Naive thymus-derived CD4-positive, alpha-beta T cell (primary cell): Measurements from ENCODE around the gene OSBPL7. TPM values are rescaled to one million over a fixed set of nuclear protein-coding genes. Genes with fewer than 3 reads are reported as not detected.

Experiments
- ATAC-seq: fragments of 150-1000 bp; cut with Tn5 transposase; 2 replicates; pipeline ENCODE4 v1.10.0; 2021; ENCODE audit warnings: mild to moderate bottlenecking, moderate library complexity
- CTCF ChIA-PET: fragments of 350-600 bp; sonication (Branson Sonifier 250); formaldehyde crosslinking; loops from one replicate; lab custom pipeline; 2021; ENCODE audit warnings: antibody characterized with exemption; lab: Charles Lee
- POLR2A ChIA-PET: fragments of 350-600 bp; sonication (Branson Sonifier 250); formaldehyde crosslinking; loops from one replicate; lab custom pipeline; 2021; ENCODE audit warnings: antibody characterized with exemption, inconsistent platforms; lab: Charles Lee
- DNase-seq, 9 donors: peaks; one replicate each; pipeline versions ENCODE4 v3.0.0 to v3.0.0-alpha.2; 2020 to 2022; ENCODE audit warnings: mixed read lengths in 1 of 9
- H3K27ac ChIP-seq: one replicate; pipeline ENCODE4 v1.7.0; 2013; ENCODE audit warnings: mild to moderate bottlenecking, low read depth, low read length, moderate library complexity
- H3K27me3 ChIP-seq, 2 donors: one replicate each; pipeline ENCODE4 v1.7.0; 2013; ENCODE audit warnings: low read length in 2 of 2, mild to moderate bottlenecking in 2 of 2, moderate library complexity in 2 of 2; ENCODE audit not compliant: control insufficient read depth in 2 of 2, insufficient read depth in 2 of 2
- H3K36me3 ChIP-seq, 3 experiments: 1 replicate in 2 of 3; 2 replicates in 1 of 3; pipeline ENCODE4 v1.7.0; 2013; ENCODE audit warnings: low read length in 3 of 3, mild to moderate bottlenecking in 3 of 3, moderate library complexity in 1 of 3; ENCODE audit not compliant: insufficient read depth in 3 of 3, control insufficient read depth in 2 of 3
- H3K4me1 ChIP-seq, 2 donors: one replicate each; pipeline ENCODE4 v1.7.0; 2013; ENCODE audit warnings: low read length in 2 of 2, mild to moderate bottlenecking in 2 of 2, moderate library complexity in 1 of 2; ENCODE audit not compliant: control insufficient read depth in 2 of 2, insufficient read depth in 2 of 2
- H3K4me3 ChIP-seq: 2 replicates; pipeline ENCODE4 v1.7.0; 2013; ENCODE audit warnings: mild to moderate bottlenecking, low read length
- H3K9me3 ChIP-seq, 3 experiments: 1 replicate in 2 of 3; 2 replicates in 1 of 3; pipeline ENCODE4 v1.7.0; 2013; ENCODE audit warnings: low read length in 3 of 3; ENCODE audit not compliant: control insufficient read depth in 2 of 3
- H3K27ac Mint-ChIP-seq, 9 donors: one replicate each; pipeline ENCODE4 v1.8.0; 2020 to 2022; ENCODE audit warnings: mixed read lengths in 9 of 9, mild to moderate bottlenecking in 8 of 9, moderate library complexity in 5 of 9, inconsistent platforms in 2 of 9
- H3K27me3 Mint-ChIP-seq, 5 donors: one replicate each; pipeline ENCODE4 v1.8.0; 2021 to 2022; ENCODE audit warnings: mixed read lengths in 5 of 5, mild to moderate bottlenecking in 1 of 5
- H3K36me3 Mint-ChIP-seq, 5 donors: one replicate each; pipeline ENCODE4 v1.8.0; 2020 to 2022; ENCODE audit warnings: mixed read lengths in 5 of 5, mild to moderate bottlenecking in 3 of 5, inconsistent platforms in 1 of 5
- H3K4me1 Mint-ChIP-seq, 7 donors: one replicate each; pipeline ENCODE4 v1.8.0; 2020 to 2022; ENCODE audit warnings: mixed read lengths in 7 of 7, mild to moderate bottlenecking in 3 of 7, inconsistent platforms in 1 of 7
- H3K4me3 Mint-ChIP-seq, 10 donors: one replicate each; pipeline ENCODE4 v1.8.0; 2020 to 2022; ENCODE audit warnings: mild to moderate bottlenecking in 10 of 10, mixed read lengths in 10 of 10, moderate library complexity in 6 of 10, inconsistent platforms in 2 of 10
- H3K9me3 Mint-ChIP-seq, 11 donors: one replicate each; pipeline ENCODE4 v1.8.0; 2020 to 2022; ENCODE audit warnings: mixed read lengths in 11 of 11, mild to moderate bottlenecking in 4 of 11, inconsistent platforms in 1 of 11, moderate library complexity in 1 of 11
- intact Hi-C, 2 donors: fragments of 100-400 bp; cut with micrococcal nuclease; formaldehyde crosslinking; loops; one replicate each; pipeline ENCODE4 v1.15.1; 2023
- polyA plus RNA-seq, 2 donors: library from polyadenylated mRNA; unstranded; fragments of 300-500 nt; fragmentation: Illumina TruSeq; gene quantifications; one replicate each; pipeline ENCODE4 v1.2.3, GENCODE V29; 2021
- total RNA-seq, 6 experiments: library from RNA in 5 of 6; stranded (reverse) in 5 of 6; gene quantifications; 1 replicate in 5 of 6; 2 replicates in 1 of 6; pipeline ENCODE4 v1.2.3 and lab custom pipeline; 2021 to 2026

OSBPL7 gene
- total and polyA plus RNA-seq, 7 experiments from 2014 or later, result 4.0 to 46.1 (median 39.7) TPM

DNA sequence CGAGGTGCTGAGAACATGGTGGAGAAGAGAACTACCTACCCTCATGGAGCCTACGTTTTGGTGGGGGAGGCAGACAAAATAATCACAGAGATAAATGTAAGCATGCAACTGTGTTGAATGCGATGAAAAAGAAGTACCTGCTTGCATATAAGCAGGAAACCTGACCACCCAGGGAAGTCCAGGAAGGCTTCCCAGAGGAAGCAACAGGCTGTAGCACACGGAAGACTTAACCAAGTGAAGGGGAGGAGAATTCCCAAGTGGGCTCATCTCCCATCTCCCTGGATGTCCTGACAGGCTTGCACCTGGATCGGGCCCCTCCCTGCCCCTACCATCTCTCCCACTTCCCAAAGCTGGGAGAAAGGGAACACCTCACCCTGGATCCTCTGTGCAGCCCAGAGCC lies 17.5 kb upstream of the OSBPL7 start:
- intact Hi-C loops, result no loop called here
- Mint-ChIP-seq H3K27me3 (peaks cover 0 to 5% (median 0%) of the 10 kb centered on the region in 5 donors), H3K36me3 (peaks cover 0 to 12% (median 2%) of the 10 kb centered on the region in 5 donors), H3K27ac (peak overlapping the region in 1 of 9 donors; percentile 36), H3K4me1 (peaks cover 23 to 68% (median 57%) of the 10 kb centered on the region in 7 donors), H3K9me3 (peaks cover 0 to 2% (median 0%) of the 10 kb centered on the region in 11 donors), H3K4me3 (peak overlapping the region in 3 of 10 donors; percentile 12 to 96 (median 64))
- ATAC-seq (no peak), DNase-seq (no peak)
- H3K36me3 ChIP-seq, result peaks cover 0 to 24% (median 0%) of the 10 kb centered on the region in 3 experiments
- H3K4me1 ChIP-seq, result peaks cover 19 to 37% of the 10 kb centered on the region in 2 donors
- no peak overlapping the region for H3K4me3 ChIP-seq
- H3K27me3 ChIP-seq, result no peaks in the 10 kb centered on the region
- ChIA-PET CTCF (interaction anchor here (11.5 kb wide), 1 partner anchor 50 kb away, joined by 290 read pairs; the partner anchor contains the start of gene SP2), POLR2A (interaction anchor here (5.0 kb wide), 1 partner anchor 57 kb away, joined by 41 read pairs; the partner anchor contains the start of gene SP2)
- H3K27ac ChIP-seq, result no peak overlapping the region
- no peaks in the 10 kb centered on the region for H3K9me3 ChIP-seq

DNA sequence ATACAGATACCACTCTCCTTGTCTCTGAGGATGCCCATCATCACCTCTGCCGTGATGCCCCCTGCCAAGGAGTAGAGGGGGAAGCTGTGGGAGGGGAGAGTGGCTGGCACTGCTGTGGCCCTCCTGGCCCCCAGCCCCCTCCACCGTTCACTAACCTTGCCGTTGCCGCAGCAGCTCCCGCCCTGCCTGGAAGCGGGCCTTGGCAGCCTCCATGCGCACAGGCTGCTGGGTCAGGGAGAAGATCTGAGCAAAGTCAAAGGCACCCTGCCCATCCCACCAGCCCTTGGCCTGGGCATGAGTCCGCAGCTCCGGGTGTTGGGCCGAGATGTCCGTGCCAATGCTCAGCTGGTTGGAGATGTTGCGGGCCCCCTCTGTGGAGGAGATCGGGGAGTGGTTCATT lies 17.0 kb upstream of the OSBPL7 start:
- peaks cover 0 to 2% (median 0%) of the 10 kb centered on the region in 11 donors for H3K9me3 Mint-ChIP-seq
- no peaks in the 10 kb centered on the region for H3K9me3 ChIP-seq
- H3K4me3 ChIP-seq, result no peak overlapping the region
- H3K27me3 ChIP-seq, result no peaks in the 10 kb centered on the region
- no peak for ATAC-seq
- H3K4me3 Mint-ChIP-seq, result peak overlapping the region in 1 of 10 donors; percentile 18
- peaks cover 0 to 24% (median 0%) of the 10 kb centered on the region in 3 experiments for H3K36me3 ChIP-seq
- H3K27ac Mint-ChIP-seq, result no peak overlapping the region
- POLR2A ChIA-PET, result interaction anchor here (5.0 kb wide), 1 partner anchor 57 kb away, joined by 41 read pairs; the partner anchor contains the start of gene SP2
- H3K27me3 Mint-ChIP-seq, result peaks cover 0 to 5% (median 0%) of the 10 kb centered on the region in 5 donors
- peaks cover 25 to 73% (median 60%) of the 10 kb centered on the region in 7 donors for H3K4me1 Mint-ChIP-seq
- peaks cover 19 to 41% of the 10 kb centered on the region in 2 donors for H3K4me1 ChIP-seq
- no peak overlapping the region for H3K27ac ChIP-seq
- CTCF ChIA-PET, result interaction anchor here (11.5 kb wide), 1 partner anchor 50 kb away, joined by 290 read pairs; the partner anchor contains the start of gene SP2
- peaks cover 0 to 12% (median 2%) of the 10 kb centered on the region in 5 donors for H3K36me3 Mint-ChIP-seq
- intact Hi-C loops, result no loop called here
- DNase-seq, result no peak

- ChIA-PET CTCF (interaction anchor here (0.7 to 1.3 kb wide), 5 partner anchors 9 to 106 kb away, joined by 3 to 4 read pairs (median 3); no protein-coding TSS in a partner anchor), POLR2A (interaction anchor here (1.2 kb wide), 1 partner anchor 57 kb away, joined by 6 read pairs; no protein-coding TSS in a partner anchor)
- H3K9me3 ChIP-seq, result no peaks in the 10 kb centered on the region
- Mint-ChIP-seq H3K4me3 (peak overlapping the region in 3 of 10 donors; percentile 29 to 70 (median 33)), H3K9me3 (peaks cover 0 to 2% (median 0%) of the 10 kb centered on the region in 11 donors), H3K27me3 (no peaks in the 10 kb centered on the region), H3K4me1 (peaks cover 24 to 75% (median 63%) of the 10 kb centered on the region in 7 donors), H3K36me3 (peaks cover 0 to 12% (median 2%) of the 10 kb centered on the region in 5 donors), H3K27ac (peak overlapping the region in 3 of 9 donors; percentile 10 to 83 (median 26))
- DNase-seq (no peak), ATAC-seq (no peak)
- intact Hi-C loops, result no loop called here
- no peak overlapping the region for H3K27ac ChIP-seq
- peaks cover 19 to 38% of the 10 kb centered on the region in 2 donors for H3K4me1 ChIP-seq
- no peaks in the 10 kb centered on the region for H3K27me3 ChIP-seq
- H3K4me3 ChIP-seq, result no peak overlapping the region
- H3K36me3 ChIP-seq, result peaks cover 0 to 24% (median 0%) of the 10 kb centered on the region in 3 experiments
These were observed 15.9 kb upstream of the OSBPL7 start for GRCh38 chr17:47837401-47838039.

- Histone ChIP-seq H3K27me3 (no peaks in the 10 kb centered on the region), H3K27ac (no peak overlapping the region), H3K4me3 (no peak overlapping the region), H3K36me3 (peaks cover 0 to 24% (median 0%) of the 10 kb centered on the region in 3 experiments), H3K9me3 (no peaks in the 10 kb centered on the region), H3K4me1 (peaks cover 18 to 36% of the 10 kb centered on the region in 2 donors)
- DNase-seq (no peak), ATAC-seq (no peak)
- peaks cover 0 to 2% (median 0%) of the 10 kb centered on the region in 11 donors for H3K9me3 Mint-ChIP-seq
- no peak overlapping the region for H3K4me3 Mint-ChIP-seq
- ChIA-PET POLR2A (interaction anchor here (0.6 to 3.1 kb wide), 2 partner anchors 59 to 92 kb away, joined by 4 to 20 read pairs; partner anchors contain the start of gene SP2), CTCF (interaction anchor here (0.7 to 1.3 kb wide), 3 partner anchors 10 to 54 kb away, joined by 3 to 4 read pairs (median 4); no protein-coding TSS in a partner anchor)
- peak overlapping the region in 1 of 9 donors; percentile 10 for H3K27ac Mint-ChIP-seq
- H3K4me1 Mint-ChIP-seq, result peaks cover 31 to 75% (median 61%) of the 10 kb centered on the region in 7 donors
- intact Hi-C loops, result no loop called here
- peaks cover 0 to 12% (median 2%) of the 10 kb centered on the region in 5 donors for H3K36me3 Mint-ChIP-seq
- H3K27me3 Mint-ChIP-seq, result no peaks in the 10 kb centered on the region
These were observed 15.0 kb upstream of the OSBPL7 start for GRCh38 chr17:47836601-47837000.

DNA sequence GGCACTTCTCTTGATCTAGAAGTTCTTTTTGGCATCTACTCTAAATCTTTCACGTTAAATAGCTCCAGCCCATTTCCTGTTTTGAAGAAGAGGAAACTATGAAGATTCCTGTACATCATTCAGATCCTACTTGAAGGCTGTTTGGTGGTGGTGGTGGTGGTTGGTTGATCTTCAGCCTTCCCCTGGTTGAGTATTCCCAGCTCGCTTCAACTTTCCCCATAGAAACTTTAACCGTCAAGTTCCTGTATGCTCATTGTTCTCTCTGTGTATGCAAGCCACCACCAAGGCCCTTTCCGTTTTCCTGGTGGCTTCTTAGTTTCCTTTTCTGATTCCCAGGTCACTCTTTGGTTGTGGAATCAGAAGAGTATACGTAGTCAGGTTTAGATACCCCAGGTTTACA lies 13.2 kb upstream of the OSBPL7 start:
- no peaks in the 10 kb centered on the region for H3K27me3 Mint-ChIP-seq
- H3K4me3 Mint-ChIP-seq, result peak overlapping the region; percentile 23 to 83 (median 68)
- no peak overlapping the region for H3K4me3 ChIP-seq
- H3K4me1 Mint-ChIP-seq, result peaks cover 33 to 78% (median 62%) of the 10 kb centered on the region in 7 donors
- no peaks in the 10 kb centered on the region for H3K9me3 ChIP-seq
- intact Hi-C loops, result no loop called here
- no peak for ATAC-seq
- H3K36me3 Mint-ChIP-seq, result peaks cover 0 to 12% (median 2%) of the 10 kb centered on the region in 5 donors
- CTCF ChIA-PET, result interaction anchor here (0.6 to 1.9 kb wide), 6 partner anchors 16 to 115 kb away, joined by 3 to 8 read pairs (median 4); no protein-coding TSS in a partner anchor
- peaks cover 0 to 2% (median 0%) of the 10 kb centered on the region in 11 donors for H3K9me3 Mint-ChIP-seq
- H3K27me3 ChIP-seq, result no peaks in the 10 kb centered on the region
- H3K27ac ChIP-seq, result peak overlapping the region; percentile 37
- POLR2A ChIA-PET, result interaction anchor here (2.6 to 3.1 kb wide), 2 partner anchors 12 to 60 kb away, joined by 9 to 20 read pairs; partner anchors contain the start of genes OSBPL7 and SP2
- peaks cover 0 to 24% (median 0%) of the 10 kb centered on the region in 3 experiments for H3K36me3 ChIP-seq
- no peak for DNase-seq
- H3K4me1 ChIP-seq, result peaks cover 15 to 38% of the 10 kb centered on the region in 2 donors
- H3K27ac Mint-ChIP-seq, result peak overlapping the region; percentile 35 to 93 (median 85)

- ChIA-PET CTCF (interaction anchor here (0.5 to 2.5 kb wide), 3 partner anchors 9 to 176 kb away, joined by 4 to 16 read pairs (median 4); partner anchors contain the start of gene SCRN2), POLR2A (interaction anchor here (0.6 to 2.8 kb wide), 13 partner anchors 9 to 717 kb away, joined by 3 to 27 read pairs (median 4); partner anchors contain the start of genes KPNB1, OSBPL7, SCRN2 and SP2)
- no peaks in the 10 kb centered on the region for H3K27me3 ChIP-seq
- H3K4me1 ChIP-seq, result peaks cover 31 to 38% of the 10 kb centered on the region in 2 donors
- H3K36me3 ChIP-seq, result peaks cover 4 to 23% (median 7%) of the 10 kb centered on the region in 3 experiments
- ATAC-seq, result no peak
- Mint-ChIP-seq H3K9me3 (peaks cover 0 to 2% (median 0%) of the 10 kb centered on the region in 11 donors), H3K4me1 (peaks cover 34 to 78% (median 70%) of the 10 kb centered on the region in 7 donors), H3K4me3 (peak overlapping the region; percentile 89 to 98 (median 92)), H3K36me3 (peaks cover 0 to 19% (median 5%) of the 10 kb centered on the region in 5 donors), H3K27me3 (no peaks in the 10 kb centered on the region), H3K27ac (peak overlapping the region; percentile 76 to 96 (median 92))
- no peaks in the 10 kb centered on the region for H3K9me3 ChIP-seq
- peak overlapping the region; percentile 77 for H3K27ac ChIP-seq
- intact Hi-C loops, result loop anchor here (1.0 to 2.0 kb wide), 6 partner anchors 9 to 269 kb away; partner anchors contain the start of genes OSBPL7 (in 2 of the 2), SCRN2 (in 2 of the 2), SP2 (in 2 of the 2) and CBX1 (in 1 of the 2)
- DNase-seq, result no peak
- peak overlapping the region; percentile 99 for H3K4me3 ChIP-seq
These were observed 10.3 kb upstream of the OSBPL7 start for GRCh38 chr17:47831934-47832327.
